Right atrium auricular region (tissue), 2 donors: ENCODE results near the gene DDX4. TPM values are rescaled to one million over a fixed set of nuclear protein-coding genes. Genes with fewer than 3 reads are reported as not detected.
"Not testable (repeated sequence)": the region's sequence is repeated elsewhere in the genome, so short reads cannot be mapped to it uniquely, and the experiment has no call there.

ENCODE experiments used
- DNase-seq: peaks from one replicate; pipeline ENCODE4 v3.0.0-alpha.2; 2019; ENCODE audit warnings: low spot score
- H3K27ac ChIP-seq, 2 donors: fragments of 200-600 bp; sonication (generic); 1 replicate in 1 of 2; 2 replicates in 1 of 2; pipeline ENCODE4 v1.5.1; 2016 to 2019
- H3K27me3 ChIP-seq, 2 donors: fragments of 200-600 bp; sonication (generic); one replicate each; pipeline versions ENCODE4 v1.5.1 to v1.6.0; 2017 to 2019
- H3K36me3 ChIP-seq: fragments of 200-600 bp; sonication (generic); one replicate; pipeline ENCODE4 v1.5.1; 2016
- H3K4me1 ChIP-seq, 2 donors: fragments of 200-600 bp; sonication (generic); one replicate each; pipeline versions ENCODE4 v1.5.1 to v1.6.0; 2017 to 2019
- H3K4me3 ChIP-seq, 2 donors: fragments of 200-600 bp; sonication (generic); 1 replicate in 1 of 2; 2 replicates in 1 of 2; pipeline ENCODE4 v1.5.1; 2017 to 2019; ENCODE audit warnings: mild to moderate bottlenecking in 1 of 2, moderate library complexity in 1 of 2
- H3K9me3 ChIP-seq, 2 donors: fragments of 200-600 bp; sonication (generic); one replicate each; pipeline ENCODE4 v1.5.1; 2019
- total RNA-seq, 2 donors: library from RNA; depleted of rRNA; stranded (reverse); fragments of >200 nt; gene quantifications; one replicate each; pipeline ENCODE4 v1.1.0, GENCODE V29; 2016
- TF ChIP-seq, protein P1 (sequence below), 2 donors: fragments of 200-600 bp; sonication (generic); IDR thresholded peaks; one replicate each; pipeline ENCODE4 v1.5.1; 2019; ENCODE audit warnings: antibody characterized with exemption in 2 of 2

The DDX4 gene
- total RNA-seq, 2 donors from 2014 or later = not detected

DNA sequence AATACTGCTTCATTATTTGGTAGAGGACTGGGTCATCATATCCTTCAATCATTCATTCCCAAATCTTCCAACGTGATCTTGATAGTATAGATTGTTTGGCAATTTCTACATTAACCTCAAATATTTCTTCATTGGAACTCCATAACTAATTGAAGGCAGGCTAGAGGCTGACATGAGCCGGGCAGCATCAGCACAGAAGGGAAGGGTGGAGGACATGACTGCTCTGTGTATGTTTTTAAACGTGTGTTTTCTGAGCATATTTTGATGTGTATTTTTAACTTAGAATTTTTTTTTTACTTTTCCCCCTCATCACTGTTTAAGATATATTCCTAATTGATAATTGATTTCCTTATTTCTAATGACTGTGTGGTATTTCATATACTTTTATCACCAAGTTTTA, 12.6 kb downstream of the DDX4 start:
- TF ChIP-seq, protein P1, sequence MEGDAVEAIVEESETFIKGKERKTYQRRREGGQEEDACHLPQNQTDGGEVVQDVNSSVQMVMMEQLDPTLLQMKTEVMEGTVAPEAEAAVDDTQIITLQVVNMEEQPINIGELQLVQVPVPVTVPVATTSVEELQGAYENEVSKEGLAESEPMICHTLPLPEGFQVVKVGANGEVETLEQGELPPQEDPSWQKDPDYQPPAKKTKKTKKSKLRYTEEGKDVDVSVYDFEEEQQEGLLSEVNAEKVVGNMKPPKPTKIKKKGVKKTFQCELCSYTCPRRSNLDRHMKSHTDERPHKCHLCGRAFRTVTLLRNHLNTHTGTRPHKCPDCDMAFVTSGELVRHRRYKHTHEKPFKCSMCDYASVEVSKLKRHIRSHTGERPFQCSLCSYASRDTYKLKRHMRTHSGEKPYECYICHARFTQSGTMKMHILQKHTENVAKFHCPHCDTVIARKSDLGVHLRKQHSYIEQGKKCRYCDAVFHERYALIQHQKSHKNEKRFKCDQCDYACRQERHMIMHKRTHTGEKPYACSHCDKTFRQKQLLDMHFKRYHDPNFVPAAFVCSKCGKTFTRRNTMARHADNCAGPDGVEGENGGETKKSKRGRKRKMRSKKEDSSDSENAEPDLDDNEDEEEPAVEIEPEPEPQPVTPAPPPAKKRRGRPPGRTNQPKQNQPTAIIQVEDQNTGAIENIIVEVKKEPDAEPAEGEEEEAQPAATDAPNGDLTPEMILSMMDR (IDR thresholded peaks at IDR 0.05) = no peak
- Histone ChIP-seq H3K9me3 (no peaks in the 10 kb centered on the region), H3K36me3 (no peaks in the 10 kb centered on the region), H3K4me1 (no peaks in the 10 kb centered on the region), H3K27me3 (no peaks in the 10 kb centered on the region), H3K4me3 (no peak overlapping the region), H3K27ac (no peak overlapping the region)
- no peak for DNase-seq

DNA sequence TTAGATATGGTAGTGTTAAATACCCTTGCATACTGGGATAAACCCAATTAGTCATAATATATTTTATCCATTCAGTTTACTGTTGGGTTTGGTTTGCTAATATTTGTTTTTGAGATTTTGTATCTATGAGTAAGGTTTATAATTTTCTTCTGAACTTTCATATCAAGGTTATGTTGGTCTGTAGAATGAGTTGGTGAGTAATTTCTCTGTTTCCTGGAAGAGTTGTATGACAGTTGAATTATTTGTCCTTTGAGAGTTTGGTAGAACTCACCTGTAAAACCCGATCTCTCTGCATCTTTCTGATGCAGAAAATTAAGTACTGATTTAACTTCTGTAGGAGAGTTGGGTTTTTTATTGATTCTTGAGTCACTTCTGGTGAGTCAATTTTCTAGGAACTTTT, 20.4 kb downstream of the DDX4 start:
- Histone ChIP-seq H3K27ac (no peak overlapping the region), H3K4me1 (no peaks in the 10 kb centered on the region), H3K9me3 (no peaks in the 10 kb centered on the region)

DNA sequence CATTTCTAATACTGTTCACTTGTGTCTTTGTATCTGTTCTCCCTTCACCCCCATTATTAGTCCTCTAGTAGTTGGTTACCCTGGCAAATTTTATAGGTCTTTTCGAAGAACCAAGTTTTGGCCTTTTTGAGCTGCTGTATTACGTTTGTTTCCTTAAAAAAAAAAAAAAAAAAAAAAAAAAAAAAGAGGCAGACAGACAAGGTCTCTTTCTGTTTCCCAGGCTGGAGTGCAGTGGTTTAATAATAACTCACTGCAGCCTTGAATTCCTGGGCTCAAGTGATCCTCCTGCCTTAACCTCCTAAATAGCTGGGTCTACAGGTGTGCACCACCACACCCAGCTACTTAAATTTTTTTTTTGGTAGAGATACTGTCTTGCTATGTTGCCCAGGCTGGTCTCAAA, 20.9 kb downstream of the DDX4 start:
- Histone ChIP-seq H3K27ac (no peak overlapping the region), H3K9me3 (no peaks in the 10 kb centered on the region), H3K27me3 (no peaks in the 10 kb centered on the region), H3K4me3 (no peak overlapping the region), H3K36me3 (no peaks in the 10 kb centered on the region), H3K4me1 (no peaks in the 10 kb centered on the region)
- TF ChIP-seq, protein P1 (IDR thresholded peaks at IDR 0.05) = no peak
- no peak for DNase-seq

More for the DNA sequence above, 20.4 kb downstream of the DDX4 start:
- Histone ChIP-seq H3K27me3 (no peaks in the 10 kb centered on the region), H3K36me3 (no peaks in the 10 kb centered on the region), H3K4me3 (no peak overlapping the region)
- TF ChIP-seq, protein P1 (IDR thresholded peaks at IDR 0.05) = no peak
- no peak for DNase-seq

DNA sequence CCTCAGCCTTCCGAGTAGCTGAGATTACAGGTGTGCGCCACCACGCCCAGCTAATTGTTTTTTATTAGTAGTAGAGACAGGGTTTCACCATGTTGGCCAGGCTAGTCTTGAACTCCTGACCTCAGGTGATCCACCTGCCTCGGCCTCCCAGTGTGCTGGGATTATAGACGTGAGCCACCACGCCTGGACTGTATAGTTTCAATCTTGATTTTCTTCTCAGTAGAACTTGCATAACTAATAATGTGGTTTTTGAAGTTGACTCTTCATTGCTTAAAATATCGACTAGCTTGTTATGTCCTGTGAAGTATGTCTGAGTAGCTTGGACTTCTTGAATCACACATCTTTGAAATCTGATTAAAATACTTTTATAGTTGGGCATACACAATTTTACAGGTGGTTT, 23.9 kb downstream of the DDX4 start:
- DNase-seq, H3K4me3 ChIP-seq, H3K36me3 ChIP-seq, H3K9me3 ChIP-seq, H3K27ac ChIP-seq, H3K4me1 ChIP-seq, H3K27me3 ChIP-seq: not testable (repeated sequence)

DNA sequence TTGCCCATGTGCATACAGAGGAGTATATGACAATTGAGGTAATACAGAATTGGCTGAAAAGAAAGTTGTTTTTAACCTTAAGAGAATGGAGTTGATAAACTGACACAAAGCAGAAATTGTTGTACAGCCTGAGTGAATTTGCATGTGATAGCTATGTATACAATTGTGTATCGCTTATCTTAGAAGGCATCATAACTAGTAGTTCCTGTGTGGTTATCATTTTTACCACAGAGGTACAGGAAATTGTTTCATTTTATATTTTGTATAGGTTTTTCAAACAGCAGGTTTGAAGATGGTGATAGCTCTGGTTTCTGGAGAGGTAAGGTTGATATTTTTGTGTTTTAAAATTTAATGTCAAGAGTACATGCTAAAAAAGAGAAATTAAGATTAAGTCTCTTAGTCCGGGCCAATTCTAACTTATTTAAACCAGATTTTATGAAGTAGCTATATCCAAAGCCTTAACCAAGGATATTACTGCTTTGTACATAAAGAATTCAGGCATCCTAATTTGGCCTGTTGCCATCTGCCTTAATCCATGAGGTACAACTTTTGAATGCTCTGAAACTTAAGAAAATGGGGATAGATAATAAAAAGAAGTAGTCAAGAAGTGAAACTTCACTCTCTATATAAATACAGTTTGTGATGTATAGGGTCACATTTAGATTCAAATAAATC, 26.0 kb downstream of the DDX4 start:
- TF ChIP-seq, protein P1 (IDR thresholded peaks at IDR 0.05) = no peak
- H3K4me1 ChIP-seq = no peaks in the 10 kb centered on the region
- H3K9me3 ChIP-seq = no peaks in the 10 kb centered on the region
- H3K36me3 ChIP-seq = no peaks in the 10 kb centered on the region
- no peak overlapping the region for H3K27ac ChIP-seq
- DNase-seq = no peak
- H3K4me3 ChIP-seq = no peak overlapping the region
- H3K27me3 ChIP-seq = no peaks in the 10 kb centered on the region

DNA sequence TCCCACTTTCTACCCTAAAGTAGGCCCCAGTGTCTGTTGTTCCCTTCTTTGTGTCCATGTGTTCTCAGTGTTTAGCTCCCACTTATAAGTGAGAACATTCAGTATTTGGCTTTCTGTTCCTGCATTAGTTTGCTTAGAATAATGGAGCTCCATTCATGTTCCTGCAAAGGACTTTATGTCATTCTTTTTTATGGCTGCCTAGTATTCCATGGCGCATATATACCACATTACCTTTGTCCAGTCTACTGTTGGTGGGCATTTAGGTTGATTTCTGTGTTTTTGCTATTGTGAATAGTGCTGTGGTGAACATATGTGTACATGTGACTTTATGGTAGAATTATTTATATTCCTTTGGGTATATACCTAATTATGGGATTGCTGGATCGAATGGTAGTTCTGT, 30.4 kb downstream of the DDX4 start:
- TF ChIP-seq, protein P1 (IDR thresholded peaks at IDR 0.05) = no peak

More for the DNA sequence above, 30.4 kb downstream of the DDX4 start:
- H3K4me1 ChIP-seq = no peaks in the 10 kb centered on the region
- H3K9me3 ChIP-seq = no peaks in the 10 kb centered on the region
- H3K27ac ChIP-seq = no peak overlapping the region
- no peak for DNase-seq
- no peaks in the 10 kb centered on the region for H3K27me3 ChIP-seq
- no peaks in the 10 kb centered on the region for H3K36me3 ChIP-seq
- no peak overlapping the region for H3K4me3 ChIP-seq
